ENCODE data around the gene KRT39.
"Not testable (repeated sequence)": the region's sequence is repeated elsewhere in the genome, so short reads cannot be mapped to it uniquely, and the experiment has no call there.

The KRT39 gene

GRCh38 chr17:40966848-40967247, at the start of gene KRT39:
Gene KRT39, minus strand, starts transcription at chr17:40966948. Its CDS starts 92 bp downstream, at chr17:40966856.
- DNase-seq = no peak

- DNase-seq = no peak
Observed at GRCh38 chr17:41015454-41015853, 48.7 kb upstream of the KRT39 start.

GRCh38 chr17:41013606-41014005, 46.9 kb upstream of the KRT39 start:
- DNase-seq = no peak

GRCh38 chr17:41013181-41013580, 46.4 kb upstream of the KRT39 start:
- DNase-seq = no peak

- DNase-seq = no peak
Observed at GRCh38 chr17:41012326-41013120, 45.8 kb upstream of the KRT39 start.

- DNase-seq = no peak
Observed at GRCh38 chr17:41010441-41010840, 43.7 kb upstream of the KRT39 start.

- DNase-seq = no peak
Observed at GRCh38 chr17:41009936-41010335, 43.2 kb upstream of the KRT39 start.

GRCh38 chr17:41009301-41009760, 42.6 kb upstream of the KRT39 start:
- DNase-seq = no peak

- no peak for DNase-seq
Observed at GRCh38 chr17:41008811-41009210, 42.1 kb upstream of the KRT39 start, which contains the start of gene KRTAP3-1. Gene KRTAP3-1, minus strand, starts transcription at chr17:41009128. Its CDS starts 54 bp downstream, at chr17:41009074.

DNA sequence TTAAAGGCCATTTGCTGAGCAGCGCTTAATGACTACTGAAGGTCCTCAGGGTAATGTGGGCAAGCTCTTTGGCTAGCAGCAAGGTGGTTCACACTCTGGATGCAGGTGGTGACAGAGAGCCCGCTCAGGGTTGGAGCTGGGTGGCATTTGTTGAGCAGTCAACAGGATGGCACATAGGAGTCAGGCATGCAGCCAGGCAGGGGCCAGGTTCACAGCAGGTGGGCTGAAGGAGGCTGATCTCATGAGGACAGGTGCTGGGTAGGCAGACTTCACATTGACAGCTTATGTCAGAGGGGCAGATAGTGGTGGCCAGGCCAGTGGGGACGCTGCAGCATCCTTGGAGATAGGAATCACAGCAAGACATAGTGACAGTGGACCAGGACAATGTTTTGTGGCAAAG, 37.6 kb upstream of the KRT39 start:
- DNase-seq = no peak

- DNase-seq = no peak
Observed at GRCh38 chr17:41003926-41004325, 37.2 kb upstream of the KRT39 start.

DNA sequence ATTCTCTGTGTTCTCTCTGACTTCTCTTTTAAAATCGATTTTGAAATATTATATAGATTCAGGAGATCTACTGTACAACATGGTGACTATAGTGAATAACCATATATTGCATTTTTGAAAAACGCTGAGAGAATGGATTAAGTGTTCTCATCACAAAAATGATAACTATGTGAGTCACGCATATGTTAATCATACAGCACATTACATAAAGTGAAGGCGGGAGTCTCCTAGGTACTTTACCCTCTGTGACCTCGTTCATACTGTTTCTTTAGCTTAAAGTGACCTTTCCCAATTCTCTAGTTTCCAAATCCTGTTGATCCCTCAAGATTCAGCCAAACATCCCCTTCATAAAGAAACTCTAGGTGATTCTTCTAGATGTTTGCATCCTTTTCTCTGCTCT, 36.1 kb upstream of the KRT39 start:
- no peak for DNase-seq

- no peak for DNase-seq
Observed at GRCh38 chr17:41001795-41002194, 35.0 kb upstream of the KRT39 start.

- DNase-seq = not testable (repeated sequence)
Observed at GRCh38 chr17:40999563-40999962, 32.8 kb upstream of the KRT39 start, which contains the start of gene KRTAP3-2. Gene KRTAP3-2, minus strand, starts transcription at chr17:40999906. Its CDS starts 53 bp downstream, at chr17:40999853.

DNA sequence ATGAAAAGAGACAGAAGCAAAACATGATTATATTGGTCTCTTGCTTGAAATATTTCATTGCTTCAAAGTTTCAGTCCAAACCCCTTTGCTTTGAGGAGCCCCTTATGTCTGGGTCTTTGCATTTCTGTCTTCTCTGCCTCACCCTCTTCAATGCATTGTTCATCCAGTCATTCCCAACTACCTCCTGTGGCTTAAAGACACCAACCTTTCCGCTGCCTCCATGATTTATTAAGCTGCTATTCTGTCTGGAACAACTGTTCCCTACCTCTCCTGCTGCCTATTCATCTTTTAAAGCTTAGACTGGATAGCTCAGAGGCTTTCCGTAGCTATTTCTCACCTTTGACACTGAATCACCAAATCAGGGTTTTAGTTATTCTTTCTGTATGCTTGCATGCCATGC, 30.6 kb upstream of the KRT39 start:
- no peak for DNase-seq

- no peak for DNase-seq
Observed at GRCh38 chr17:40996829-40997228, 30.1 kb upstream of the KRT39 start.

- no peak for DNase-seq
Observed at GRCh38 chr17:40995116-40995515, 28.4 kb upstream of the KRT39 start.

DNA sequence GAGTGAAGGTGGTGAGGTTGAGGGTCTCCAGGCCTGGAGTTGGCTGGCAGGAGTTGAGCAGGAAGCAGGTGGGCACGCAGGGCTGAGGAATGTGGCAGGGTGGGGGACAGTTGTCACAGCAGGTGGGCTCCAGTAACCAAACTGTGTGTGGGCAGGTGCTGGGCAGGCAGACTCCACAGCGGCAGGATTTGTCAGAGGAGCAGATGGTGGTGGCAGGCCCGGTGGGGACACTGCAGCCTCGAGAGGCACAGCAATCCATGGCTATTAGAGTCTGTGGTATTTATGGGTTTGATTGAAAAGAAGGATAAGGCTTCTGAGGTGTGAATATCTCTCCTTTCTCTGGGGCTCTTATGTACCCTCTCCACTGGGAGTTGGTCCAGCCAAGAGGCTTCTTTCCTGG, 27.1 kb upstream of the KRT39 start, which contains the start of gene KRTAP3-3:
TSS of gene KRTAP3-3 (minus strand) at position 326 of the 400 bp plus-strand sequence. CDS start at position 259, 67 bp downstream.
- no peak for DNase-seq

GRCh38 chr17:40993084-40993483, 26.3 kb upstream of the KRT39 start:
- DNase-seq = no peak

DNA sequence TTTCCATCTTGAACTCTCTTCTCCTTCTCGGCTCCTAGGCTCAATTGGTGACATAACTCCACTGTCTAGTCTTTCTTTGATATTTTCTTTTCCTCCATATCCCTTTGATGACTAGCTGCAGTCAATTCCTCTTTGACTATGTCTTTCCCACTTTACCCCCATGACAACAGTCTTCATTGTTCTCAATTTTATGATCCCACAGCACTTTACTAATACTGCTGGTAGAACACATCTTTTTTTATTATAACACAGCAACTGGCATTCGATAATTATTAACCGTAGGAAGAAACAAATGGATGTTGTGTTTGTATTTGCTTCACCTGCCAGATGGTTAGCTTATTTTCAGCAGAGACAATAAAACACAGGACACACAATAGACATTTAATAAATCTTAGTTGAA, 25.9 kb upstream of the KRT39 start:
- no peak for DNase-seq

GRCh38 chr17:40986920-40987319, 20.2 kb upstream of the KRT39 start:
- DNase-seq = no peak

DNA sequence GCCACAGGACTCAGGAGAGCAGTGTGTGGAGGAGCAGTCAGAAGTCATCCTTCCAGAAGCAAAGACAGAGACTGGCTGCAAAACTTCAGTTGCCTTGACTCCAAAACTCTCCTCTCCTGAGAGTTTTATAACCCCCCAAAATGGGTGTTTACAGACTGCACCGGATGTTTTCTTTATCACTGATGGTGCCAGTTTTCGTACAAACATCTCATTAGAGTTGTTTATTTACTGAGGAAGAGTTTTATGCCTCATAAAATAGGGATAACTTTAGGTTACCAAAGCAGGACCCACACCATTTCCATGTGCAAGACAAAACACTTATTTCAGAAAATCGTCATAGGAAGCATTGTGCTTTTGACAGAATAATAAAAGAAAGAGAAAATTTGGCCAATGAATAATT, 17.5 kb upstream of the KRT39 start, which contains the start of gene KRT40:
TSS of gene KRT40 (minus strand) at position 101 of the 400 bp plus-strand sequence. CDS start at position 48, 53 bp downstream.
- no peak for DNase-seq

- DNase-seq = no peak
Observed at GRCh38 chr17:40981115-40981514, 14.4 kb upstream of the KRT39 start.

GRCh38 chr17:40980596-40980995, 13.8 kb upstream of the KRT39 start:
- DNase-seq = no peak

All from NCI-H524 treated with DMSO at 0.1 percent for 48 hours (cell line).